Measurements from ENCODE around the gene RUFY1.

RUFY1 gene

GRCh38 chr5:179617930-179618329 lies 67.6 kb downstream of the RUFY1 start:
- peaks cover 94% of the 10 kb centered on the region for H3F3A ChIP-seq (ENCODE audit: insufficient read depth, low read length)
- no peak overlapping the region for H3K9ac ChIP-seq (ENCODE audit: low read length)
- TF ChIP-seq EZH2 (optimal IDR thresholded peaks at IDR 0.05; ENCODE audit: low read depth, low read length): no peak
- no peak for TF ChIP-seq EZH2phosphoT487 (IDR thresholded peaks at IDR 0.05; ENCODE audit: low read length)
- TF ChIP-seq CTCF (IDR thresholded peaks at IDR 0.05; ENCODE audit: low read length): no peak
- no peak overlapping the region for H3K4me3 ChIP-seq (ENCODE audit: low read length)
- no peak for DNase-seq
- no peaks in the 10 kb centered on the region for H3K9me2 ChIP-seq (replicated peaks; ENCODE audit: insufficient read depth, low read length)
- H3K27me3 ChIP-seq (replicated peaks; ENCODE audit: insufficient read depth, low read length): no peaks in the 10 kb centered on the region
- H4K20me1 ChIP-seq (ENCODE audit: insufficient read depth, low read length): peaks cover 90% of the 10 kb centered on the region
- peaks cover 85% of the 10 kb centered on the region for H3K36me3 ChIP-seq (replicated peaks; ENCODE audit: insufficient read depth, low read length)
- no peak overlapping the region for H3K4me2 ChIP-seq (ENCODE audit: low read depth, low read length)
- no peaks in the 10 kb centered on the region for H3K9me3 ChIP-seq (replicated peaks; ENCODE audit: insufficient read depth, low read length)
- H3K79me2 ChIP-seq (ENCODE audit: low read length): peaks cover 96% of the 10 kb centered on the region
- peaks cover 27% of the 10 kb centered on the region for H3K4me1 ChIP-seq (ENCODE audit: low read length)
- H3K27ac ChIP-seq (ENCODE audit: low read length): no peak overlapping the region
- no peak overlapping the region for H2AFZ ChIP-seq (ENCODE audit: low read length)

- H3F3A ChIP-seq (ENCODE audit: insufficient read depth, low read length): peaks cover 87% of the 10 kb centered on the region
- DNase-seq: no peak
- no peaks in the 10 kb centered on the region for H3K9me3 ChIP-seq (replicated peaks; ENCODE audit: insufficient read depth, low read length)
- no peak overlapping the region for H3K27ac ChIP-seq (ENCODE audit: low read length)
- peaks cover 91% of the 10 kb centered on the region for H3K79me2 ChIP-seq (ENCODE audit: low read length)
- H3K27me3 ChIP-seq (replicated peaks; ENCODE audit: insufficient read depth, low read length): no peaks in the 10 kb centered on the region
- no peak overlapping the region for H2AFZ ChIP-seq (ENCODE audit: low read length)
- H4K20me1 ChIP-seq (ENCODE audit: insufficient read depth, low read length): peaks cover 80% of the 10 kb centered on the region
- peaks cover 76% of the 10 kb centered on the region for H3K36me3 ChIP-seq (replicated peaks; ENCODE audit: insufficient read depth, low read length)
- peak overlapping the region; percentile 81; the same call in 1 of the 2 replicates for H3K4me2 ChIP-seq (ENCODE audit: low read depth, low read length)
- peaks cover 27% of the 10 kb centered on the region for H3K4me1 ChIP-seq (ENCODE audit: low read length)
- no peak overlapping the region for H3K9ac ChIP-seq (ENCODE audit: low read length)
- H3K9me2 ChIP-seq (replicated peaks; ENCODE audit: insufficient read depth, low read length): no peaks in the 10 kb centered on the region
- TF ChIP-seq CTCF (IDR thresholded peaks at IDR 0.05; ENCODE audit: low read length): no peak
- no peak for TF ChIP-seq EZH2phosphoT487 (IDR thresholded peaks at IDR 0.05; ENCODE audit: low read length)
- TF ChIP-seq EZH2 (optimal IDR thresholded peaks at IDR 0.05; ENCODE audit: low read depth, low read length): no peak
- no peak overlapping the region for H3K4me3 ChIP-seq (ENCODE audit: low read length)
Observed at GRCh38 chr5:179618923-179619554, 68.7 kb downstream of the RUFY1 start.

- peaks cover 93% of the 10 kb centered on the region for H3K79me2 ChIP-seq (ENCODE audit: low read length)
- H3K4me2 ChIP-seq (ENCODE audit: low read depth, low read length): peak overlapping the region; percentile 81
- peaks cover 73% of the 10 kb centered on the region for H4K20me1 ChIP-seq (ENCODE audit: insufficient read depth, low read length)
- H3K4me1 ChIP-seq (ENCODE audit: low read length): peaks cover 33% of the 10 kb centered on the region
- H3K36me3 ChIP-seq (replicated peaks; ENCODE audit: insufficient read depth, low read length): peaks cover 69% of the 10 kb centered on the region
- H3K27ac ChIP-seq (ENCODE audit: low read length): no peak overlapping the region
- TF ChIP-seq EZH2phosphoT487 (IDR thresholded peaks at IDR 0.05; ENCODE audit: low read length) (no peak), EZH2 (optimal IDR thresholded peaks at IDR 0.05; ENCODE audit: low read depth, low read length) (no peak), CTCF (IDR thresholded peaks at IDR 0.05; ENCODE audit: low read length) (no peak)
- no peaks in the 10 kb centered on the region for H3K27me3 ChIP-seq (replicated peaks; ENCODE audit: insufficient read depth, low read length)
- no peaks in the 10 kb centered on the region for H3K9me2 ChIP-seq (replicated peaks; ENCODE audit: insufficient read depth, low read length)
- no peak overlapping the region for H3K9ac ChIP-seq (ENCODE audit: low read length)
- peak overlapping the region; percentile 7; the same call in 1 of the 2 replicates for H3K4me3 ChIP-seq (ENCODE audit: low read length)
- no peak for DNase-seq
- H3K9me3 ChIP-seq (replicated peaks; ENCODE audit: insufficient read depth, low read length): no peaks in the 10 kb centered on the region
- H2AFZ ChIP-seq (ENCODE audit: low read length): no peak overlapping the region
- peaks cover 80% of the 10 kb centered on the region for H3F3A ChIP-seq (ENCODE audit: insufficient read depth, low read length)
Observed at GRCh38 chr5:179619776-179620175, 69.4 kb downstream of the RUFY1 start.
